Mesenchymal stem cell (in vitro differentiated cells and primary cell): ENCODE measurements around the gene PNPO.
A peak's percentile ranks its signal among the peaks of the same experiment; 100 is the strongest.

Experiments
- DNase-seq: peaks from one replicate; pipeline ENCODE4 v3.0.0-alpha.2; 2013
- H2AFZ ChIP-seq: one replicate; pipeline ENCODE4 v1.6.1; 2013; ENCODE audit warnings: low read depth, mild to moderate bottlenecking, control low read depth, inconsistent platforms, low read length, moderate library complexity
- H2AK5ac ChIP-seq: 2 replicates; pipeline ENCODE4 v1.6.1; 2013; ENCODE audit warnings: low read length, moderate library complexity, mild to moderate bottlenecking, inconsistent platforms; ENCODE audit not compliant: severe bottlenecking
- H2BK120ac ChIP-seq: one replicate; pipeline ENCODE4 v1.6.1; 2013; ENCODE audit warnings: low read depth, mild to moderate bottlenecking, inconsistent platforms, low read length, moderate library complexity
- H2BK12ac ChIP-seq, 2 experiments: one replicate each; pipeline ENCODE4 v1.6.1; 2013; ENCODE audit warnings: inconsistent platforms in 2 of 2, low read length in 2 of 2, mild to moderate bottlenecking in 2 of 2, moderate library complexity in 2 of 2, control low read depth in 1 of 2
- H2BK15ac ChIP-seq: one replicate; pipeline ENCODE4 v1.6.1; 2013; ENCODE audit warnings: mild to moderate bottlenecking, low read depth, inconsistent platforms; ENCODE audit not compliant: poor library complexity, severe bottlenecking
- H2BK5ac ChIP-seq: 2 replicates; pipeline ENCODE4 v1.6.1; 2013; ENCODE audit warnings: low read depth, mild to moderate bottlenecking, low read length, control low read depth, inconsistent platforms; ENCODE audit not compliant: poor library complexity, severe bottlenecking
- H3K14ac ChIP-seq, 2 experiments: one replicate each; pipeline ENCODE4 v1.6.1; 2013; ENCODE audit warnings: inconsistent platforms in 2 of 2, low read length in 2 of 2, control low read depth in 1 of 2, mild to moderate bottlenecking in 1 of 2, moderate library complexity in 1 of 2
- H3K18ac ChIP-seq, 2 experiments: one replicate each; pipeline ENCODE4 v1.6.1; 2013; ENCODE audit warnings: inconsistent platforms in 2 of 2, low read length in 2 of 2, control low read depth in 1 of 2, low read depth in 1 of 2, mild to moderate bottlenecking in 1 of 2
- H3K23ac ChIP-seq, 2 experiments: one replicate each; pipeline ENCODE4 v1.6.1; 2013; ENCODE audit warnings: inconsistent platforms in 2 of 2, low read length in 2 of 2, mild to moderate bottlenecking in 2 of 2, moderate library complexity in 2 of 2, control low read depth in 1 of 2
- H3K27ac ChIP-seq: 2 replicates; pipeline ENCODE4 v1.5.1; 2013; ENCODE audit warnings: mild to moderate bottlenecking, moderate library complexity, low read length, control low read depth, inconsistent platforms; ENCODE audit not compliant: poor library complexity, severe bottlenecking
- H3K27me3 ChIP-seq, 2 experiments: 2 replicates each; pipeline versions ENCODE4 v1.6.1 to v1.7.0; 2013; ENCODE audit warnings: low read length in 2 of 2, mild to moderate bottlenecking in 2 of 2, moderate library complexity in 2 of 2, control low read depth in 1 of 2, inconsistent platforms in 1 of 2; ENCODE audit not compliant: control insufficient read depth in 1 of 2, insufficient read depth in 1 of 2
- H3K36me3 ChIP-seq, 2 experiments: 2 replicates each; pipeline versions ENCODE4 v1.6.1 to v1.7.0; 2013; ENCODE audit warnings: low read length in 2 of 2, control low read depth in 1 of 2, inconsistent platforms in 1 of 2, low read depth in 1 of 2, mild to moderate bottlenecking in 1 of 2; ENCODE audit not compliant: insufficient read depth in 2 of 2, control insufficient read depth in 1 of 2
- H3K4ac ChIP-seq, 2 experiments: one replicate each; pipeline ENCODE4 v1.6.1; 2013; ENCODE audit warnings: inconsistent platforms in 2 of 2, low read length in 2 of 2, mild to moderate bottlenecking in 2 of 2, moderate library complexity in 2 of 2, control low read depth in 1 of 2, low read depth in 1 of 2
- H3K4me1 ChIP-seq: 2 replicates; pipeline ENCODE4 v1.6.1; 2013; ENCODE audit warnings: low read depth, low read length, control low read depth; ENCODE audit not compliant: control insufficient read depth, insufficient read depth
- H3K4me2 ChIP-seq: 2 replicates; pipeline ENCODE4 v1.6.1; 2013; ENCODE audit warnings: low read length, mild to moderate bottlenecking, inconsistent platforms; ENCODE audit not compliant: poor library complexity, severe bottlenecking
- H3K4me3 ChIP-seq, 2 experiments: 2 replicates each; pipeline versions ENCODE4 v1.5.1 to v1.7.0; 2013; ENCODE audit warnings: low read length in 2 of 2, mild to moderate bottlenecking in 2 of 2, control low read depth in 1 of 2, low read depth in 1 of 2; ENCODE audit not compliant: insufficient read depth in 1 of 2
- H3K79me1 ChIP-seq: replicated peaks from 2 replicates; pipeline ENCODE4 v1.6.1; 2013; ENCODE audit warnings: mild to moderate bottlenecking, control low read depth, low read length, inconsistent platforms; ENCODE audit not compliant: poor library complexity, severe bottlenecking
- H3K9ac ChIP-seq: 2 replicates; pipeline ENCODE4 v1.7.0; 2013; ENCODE audit warnings: mild to moderate bottlenecking, low read length, moderate library complexity
- H3K9me3 ChIP-seq: 2 replicates; pipeline ENCODE4 v1.7.0; 2013; ENCODE audit warnings: mild to moderate bottlenecking, low read length; ENCODE audit not compliant: control insufficient read depth
- H4K8ac ChIP-seq: one replicate; pipeline ENCODE4 v1.6.1; 2013; ENCODE audit warnings: inconsistent platforms, mild to moderate bottlenecking, low read length, moderate library complexity
- H4K91ac ChIP-seq: one replicate; pipeline ENCODE4 v1.6.1; 2013; ENCODE audit warnings: mild to moderate bottlenecking, low read length, inconsistent platforms
- WGBS: methylation state at CpG from one replicate; pipeline ENCODE4 v1.1.7; 2013; ENCODE audit warnings: mixed read lengths; 5-methylcytosine and 5-hydroxymethylcytosine counted together

Gene PNPO

DNA sequence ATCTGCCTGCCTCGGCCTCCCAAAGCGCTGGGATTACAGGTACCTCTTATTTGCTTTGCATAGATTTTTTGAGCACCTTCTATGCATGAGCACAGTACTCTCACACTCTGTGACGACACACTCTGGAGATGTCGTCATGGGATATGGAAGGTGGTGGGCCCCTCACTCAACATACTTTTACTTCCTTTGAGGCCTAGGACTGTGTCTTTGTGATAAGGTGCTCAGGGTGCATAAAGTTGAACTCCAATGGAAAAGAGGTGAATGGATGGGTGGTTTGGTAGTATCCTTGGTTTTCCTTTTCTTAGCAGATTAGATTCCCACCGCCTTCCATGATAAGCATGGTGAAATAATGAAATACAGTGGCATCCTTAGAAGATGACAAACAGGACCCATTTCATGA, 23.5 kb downstream of the PNPO start:
- no peak overlapping the region for H2AFZ ChIP-seq
- no peak overlapping the region for H2BK12ac ChIP-seq
- no peak overlapping the region for H3K27ac ChIP-seq
- H3K4ac ChIP-seq = no peak overlapping the region
- H3K23ac ChIP-seq = no peak overlapping the region
- no peak overlapping the region for H3K18ac ChIP-seq
- H3K4me1 ChIP-seq = peaks cover 7% of the 10 kb centered on the region
- no peak overlapping the region for H3K4me2 ChIP-seq
- no peaks in the 10 kb centered on the region for H3K9me3 ChIP-seq
- DNase-seq = no peak
- no peak overlapping the region for H3K14ac ChIP-seq
- no peak overlapping the region for H2BK5ac ChIP-seq
- no peaks in the 10 kb centered on the region for H3K79me1 ChIP-seq
- H4K91ac ChIP-seq = no peak overlapping the region
- no peak overlapping the region for H3K4me3 ChIP-seq
- H3K36me3 ChIP-seq = no peaks in the 10 kb centered on the region
- H2BK120ac ChIP-seq = no peak overlapping the region
- no peak overlapping the region for H2BK15ac ChIP-seq
- H3K27me3 ChIP-seq = peaks cover 7 to 9% of the 10 kb centered on the region in 2 experiments
- H2AK5ac ChIP-seq = no peak overlapping the region
- no peak overlapping the region for H4K8ac ChIP-seq
- WGBS = 96% methylated on average over 4 of the region's 5 CpGs
- H3K9ac ChIP-seq = no peak overlapping the region

DNA sequence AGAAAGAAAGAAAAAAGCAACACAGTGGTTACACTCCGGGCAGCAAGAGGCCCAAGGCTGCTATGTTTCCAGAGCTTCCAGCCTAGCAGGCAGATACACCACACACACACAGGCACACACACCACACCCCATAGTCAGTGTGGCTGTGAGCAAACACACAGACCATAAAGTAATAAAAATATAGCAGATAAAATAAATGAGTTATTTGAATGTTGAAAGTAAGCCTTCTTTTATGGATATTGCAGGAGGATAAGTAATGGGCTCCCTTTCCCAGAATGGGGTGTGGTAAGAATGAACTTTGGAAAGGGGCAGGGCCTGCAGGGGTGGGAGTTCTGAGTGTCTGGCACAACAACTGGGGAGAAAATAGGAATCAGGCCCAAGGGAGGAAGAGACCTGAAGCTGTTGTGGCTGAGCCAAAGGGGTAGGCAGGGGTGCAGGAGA, 24.7 kb downstream of the PNPO start:
- H3K14ac ChIP-seq = no peak overlapping the region
- H3K36me3 ChIP-seq = no peaks in the 10 kb centered on the region
- H3K4me3 ChIP-seq = no peak overlapping the region
- H2BK120ac ChIP-seq = no peak overlapping the region
- WGBS = no CpG with 5 or more reads among the region's 1 CpG
- DNase-seq = no peak
- peaks cover 3 to 5% of the 10 kb centered on the region in 2 experiments for H3K27me3 ChIP-seq
- no peaks in the 10 kb centered on the region for H3K9me3 ChIP-seq
- peaks cover 7% of the 10 kb centered on the region for H3K4me1 ChIP-seq
- H2BK15ac ChIP-seq = no peak overlapping the region
- no peaks in the 10 kb centered on the region for H3K79me1 ChIP-seq
- H4K8ac ChIP-seq = no peak overlapping the region
- H3K27ac ChIP-seq = no peak overlapping the region
- no peak overlapping the region for H3K23ac ChIP-seq
- H3K4me2 ChIP-seq = no peak overlapping the region
- H4K91ac ChIP-seq = no peak overlapping the region
- H2BK5ac ChIP-seq = no peak overlapping the region
- H2BK12ac ChIP-seq = no peak overlapping the region
- no peak overlapping the region for H2AFZ ChIP-seq
- no peak overlapping the region for H3K4ac ChIP-seq
- no peak overlapping the region for H3K18ac ChIP-seq
- H3K9ac ChIP-seq = peak overlapping the region; percentile 32
- no peak overlapping the region for H2AK5ac ChIP-seq

DNA sequence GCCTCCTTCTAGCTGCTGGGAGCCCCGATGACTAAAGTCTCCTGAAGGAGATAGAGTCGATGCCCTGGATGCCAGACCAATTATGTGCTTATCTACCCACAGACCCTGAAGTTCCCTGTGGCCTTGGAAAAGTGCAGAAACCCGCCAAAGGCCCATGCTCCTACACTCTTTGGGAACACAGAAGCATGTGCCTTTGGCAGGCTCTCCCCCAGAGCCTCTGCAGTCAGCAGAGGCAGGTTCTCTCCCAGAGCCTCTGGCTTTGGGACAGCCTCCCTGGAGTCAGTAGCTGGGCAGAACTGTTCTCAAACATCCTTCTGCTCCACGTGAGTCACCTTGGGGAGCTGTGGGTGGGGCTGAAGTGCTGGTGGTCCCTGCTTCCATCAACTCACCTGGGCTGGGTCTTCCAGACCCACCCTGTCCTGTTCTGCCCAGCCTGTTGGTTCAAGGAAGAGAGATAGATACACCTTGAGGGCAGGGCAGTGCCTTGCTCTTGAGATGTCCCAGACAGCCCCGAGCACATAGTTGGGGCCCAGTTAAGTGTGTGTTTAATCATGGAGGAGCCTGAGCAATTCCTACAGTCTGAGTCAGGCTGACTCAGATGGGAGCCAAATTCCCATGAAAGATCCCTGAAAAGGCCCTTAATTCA, 26.4 kb downstream of the PNPO start:
- Histone ChIP-seq H3K4me3 (peak overlapping the region in 1 of 2 experiments; percentile 49), H3K18ac (peak overlapping the region in 1 of 2 experiments; percentile 61), H3K23ac (no peak overlapping the region), H3K4ac (no peak overlapping the region), H2BK12ac (peak overlapping the region in 1 of 2 experiments; percentile 61), H3K9me3 (no peaks in the 10 kb centered on the region), H4K91ac (peak overlapping the region; percentile 83), H3K27me3 (no peaks in the 10 kb centered on the region), H3K14ac (no peak overlapping the region), H2BK5ac (no peak overlapping the region), H3K27ac (peak overlapping the region; percentile 17), H3K4me2 (no peak overlapping the region), H3K79me1 (peaks cover 7% of the 10 kb centered on the region), H2AK5ac (peak overlapping the region; percentile 61), H3K36me3 (no peaks in the 10 kb centered on the region), H4K8ac (peak overlapping the region; percentile 73), H2AFZ (no peak overlapping the region), H2BK120ac (no peak overlapping the region), H3K4me1 (peaks cover 12% of the 10 kb centered on the region), H3K9ac (peak overlapping the region; percentile 26), H2BK15ac (no peak overlapping the region)
- WGBS = 40% methylated on average over 5 of the region's 5 CpGs
- peak; percentile 80 for DNase-seq

DNA sequence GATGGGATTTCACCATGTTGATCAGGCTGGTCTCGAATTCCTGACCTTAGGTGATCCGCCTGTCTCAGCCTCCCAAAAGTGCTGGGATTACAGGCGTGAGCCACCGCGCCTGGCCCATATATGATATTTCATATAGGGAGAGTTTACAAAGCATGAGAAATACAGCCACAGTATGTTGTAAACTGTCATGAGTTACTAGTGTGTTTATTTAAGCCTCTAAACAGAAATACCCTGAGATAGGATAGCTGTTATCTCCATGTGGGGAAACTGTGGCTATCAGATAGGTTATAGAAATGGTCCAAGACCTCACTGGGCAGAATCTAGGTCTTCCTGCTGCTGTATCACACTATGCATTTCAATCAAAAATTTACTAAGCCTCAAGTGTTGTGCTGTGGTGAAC, 27.5 kb downstream of the PNPO start:
- no peak overlapping the region for H3K27ac ChIP-seq
- DNase-seq = peak; percentile 37
- H3K18ac ChIP-seq = no peak overlapping the region
- no peak overlapping the region for H4K8ac ChIP-seq
- no peaks in the 10 kb centered on the region for H3K27me3 ChIP-seq
- peak overlapping the region; percentile 30 for H2BK15ac ChIP-seq
- H2AFZ ChIP-seq = no peak overlapping the region
- peak overlapping the region in 1 of 2 experiments; percentile 22 for H2BK12ac ChIP-seq
- no peaks in the 10 kb centered on the region for H3K9me3 ChIP-seq
- H3K4ac ChIP-seq = no peak overlapping the region
- no peak overlapping the region for H3K23ac ChIP-seq
- no peak overlapping the region for H3K14ac ChIP-seq
- WGBS = 87% methylated on average over 5 of the region's 5 CpGs
- no peak overlapping the region for H3K4me3 ChIP-seq
- H2BK120ac ChIP-seq = no peak overlapping the region
- H4K91ac ChIP-seq = no peak overlapping the region
- H3K4me1 ChIP-seq = peaks cover 12% of the 10 kb centered on the region
- H2AK5ac ChIP-seq = no peak overlapping the region
- H3K4me2 ChIP-seq = no peak overlapping the region
- peaks cover 0 to 10% of the 10 kb centered on the region in 2 experiments for H3K36me3 ChIP-seq
- H3K79me1 ChIP-seq = peaks cover 9% of the 10 kb centered on the region
- no peak overlapping the region for H3K9ac ChIP-seq
- no peak overlapping the region for H2BK5ac ChIP-seq
